Measurements from ENCODE around the gene BCLAF1.
"Not testable (repeated sequence)": the region's sequence is repeated elsewhere in the genome, so short reads cannot be mapped to it uniquely, and the experiment has no call there.

Gene BCLAF1

GRCh38 chr6:136236466-136237293 is 53.0 kb downstream of the BCLAF1 start:
- DNase-seq = no peak

GRCh38 chr6:136235233-136235564 is 54.4 kb downstream of the BCLAF1 start:
- DNase-seq = no peak

- DNase-seq = no peak
These were observed 56.9 kb downstream of the BCLAF1 start for GRCh38 chr6:136232701-136233100.

- no peak for DNase-seq
These were observed 59.3 kb downstream of the BCLAF1 start for GRCh38 chr6:136230219-136230853.

GRCh38 chr6:136228814-136229213 is 60.8 kb downstream of the BCLAF1 start:
- no peak for DNase-seq

- DNase-seq = no peak
These were observed 62.8 kb downstream of the BCLAF1 start for GRCh38 chr6:136226674-136227377.

GRCh38 chr6:136226027-136226673 is 63.5 kb downstream of the BCLAF1 start:
- no peak for DNase-seq

GRCh38 chr6:136225496-136225895 is 64.2 kb downstream of the BCLAF1 start:
- DNase-seq = no peak

- not testable (repeated sequence) for DNase-seq
These were observed 64.7 kb downstream of the BCLAF1 start for GRCh38 chr6:136224974-136225373.

- no peak for DNase-seq
These were observed 72.9 kb downstream of the BCLAF1 start for GRCh38 chr6:136216503-136217401.

- DNase-seq = no peak
These were observed 75.8 kb downstream of the BCLAF1 start for GRCh38 chr6:136213853-136214252.

- no peak for DNase-seq
These were observed 76.6 kb downstream of the BCLAF1 start for GRCh38 chr6:136213012-136213539.

GRCh38 chr6:136212608-136213007 is 77.0 kb downstream of the BCLAF1 start:
- no peak for DNase-seq

GRCh38 chr6:136210398-136211165 is 79.1 kb downstream of the BCLAF1 start:
- no peak for DNase-seq

GRCh38 chr6:136209496-136209895 is 80.2 kb downstream of the BCLAF1 start:
- DNase-seq = no peak

GRCh38 chr6:136208783-136209182 is 80.9 kb downstream of the BCLAF1 start:
- DNase-seq = no peak
